ENCODE results near the gene HOXD4. TPM values are rescaled to one million over a fixed set of nuclear protein-coding genes. Genes with fewer than 3 reads are reported as not detected.

Gene HOXD4
- total RNA-seq, 4 donors from 2014 or later: 2.2 to 25.5 (median 15.3) TPM

DNA sequence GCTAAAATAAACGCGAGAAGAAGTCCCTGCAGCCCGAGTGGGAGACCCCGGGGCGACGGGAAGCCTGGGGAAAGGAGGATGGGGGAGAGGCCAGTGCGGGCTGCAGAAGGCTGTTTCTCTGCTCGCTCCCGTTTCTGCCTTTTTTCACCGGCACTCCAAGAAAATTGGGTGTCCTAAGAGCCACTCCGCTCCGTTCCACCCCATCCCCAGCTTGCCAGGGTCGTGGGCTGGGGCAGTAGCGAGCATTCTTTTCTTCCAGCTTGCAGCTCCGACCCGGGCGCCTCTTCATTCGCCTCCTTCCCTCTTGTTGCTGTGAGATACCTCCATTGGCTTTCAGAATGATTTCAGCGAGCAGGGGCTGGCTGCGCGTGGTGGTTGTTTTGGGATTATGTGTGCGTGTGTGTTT lies 6.8 kb downstream of the HOXD4 start:
- H3K36me3 ChIP-seq: peaks cover 0 to 1% (median 0%) of the 10 kb centered on the region in 4 donors
- peak overlapping the region in 2 of 4 donors; percentile 55 to 65 for H3K27ac ChIP-seq
- H3K4me1 ChIP-seq: peaks cover 4 to 44% (median 24%) of the 10 kb centered on the region in 4 donors
- no peak for TF ChIP-seq CTCF (IDR thresholded peaks at IDR 0.05)
- no peak for TF ChIP-seq POLR2A (IDR thresholded peaks at IDR 0.05)
- TF ChIP-seq EP300 (IDR thresholded peaks at IDR 0.05; ENCODE audit: low read depth): no peak
- TF ChIP-seq POLR2AphosphoS5 (IDR thresholded peaks at IDR 0.05): no peak
- in situ Hi-C loops (cut with MboI; ENCODE audit: low pct_ligation_motif_present in 1 of 4, low pct_unique_long_range_greater_than_20kb in 1 of 4, low sequenced_read_pairs in 3 of 4) (no loop called here), intact Hi-C loops (cut with DNase I; ENCODE audit: low total_unique reads) (no loop called here)
- 14 to 34% methylated on average over 7 to 22 of the region's 22 CpGs for WGBS, 2 donors (ENCODE audit: low coverage in 1 of 2)
- H3K4me3 ChIP-seq: peak overlapping the region in 2 of 4 donors; percentile 17 to 49
- no peaks in the 10 kb centered on the region for H3K9me3 ChIP-seq
- DNase-seq: no peak
- peaks cover 88% of the 10 kb centered on the region for H3K27me3 ChIP-seq

GRCh38 chr2:176158855-176159662 lies 7.7 kb downstream of the HOXD4 start:
- WGBS, 2 donors (ENCODE audit: low coverage in 1 of 2): 43% methylated on average over 39 of the region's 39 CpGs; no CpG with 5 or more reads in 1 of the 2 donors
- DNase-seq: peak; percentile 49
- in situ Hi-C loops (cut with MboI; ENCODE audit: low pct_ligation_motif_present in 1 of 4, low pct_unique_long_range_greater_than_20kb in 1 of 4, low sequenced_read_pairs in 3 of 4): no loop called here
- peaks cover 4 to 48% (median 24%) of the 10 kb centered on the region in 4 donors for H3K4me1 ChIP-seq
- H3K4me3 ChIP-seq: no peak overlapping the region
- H3K36me3 ChIP-seq: no peaks in the 10 kb centered on the region
- no peaks in the 10 kb centered on the region for H3K9me3 ChIP-seq
- H3K27me3 ChIP-seq: peaks cover 96% of the 10 kb centered on the region
- intact Hi-C loops (cut with DNase I; ENCODE audit: low total_unique reads): no loop called here
- H3K27ac ChIP-seq: peak overlapping the region in 2 of 4 donors; percentile 6 to 28
- TF ChIP-seq CTCF (IDR thresholded peaks at IDR 0.05) (no peak), POLR2A (IDR thresholded peaks at IDR 0.05) (no peak), POLR2AphosphoS5 (IDR thresholded peaks at IDR 0.05) (no peak), EP300 (IDR thresholded peaks at IDR 0.05; ENCODE audit: low read depth) (no peak)

DNA sequence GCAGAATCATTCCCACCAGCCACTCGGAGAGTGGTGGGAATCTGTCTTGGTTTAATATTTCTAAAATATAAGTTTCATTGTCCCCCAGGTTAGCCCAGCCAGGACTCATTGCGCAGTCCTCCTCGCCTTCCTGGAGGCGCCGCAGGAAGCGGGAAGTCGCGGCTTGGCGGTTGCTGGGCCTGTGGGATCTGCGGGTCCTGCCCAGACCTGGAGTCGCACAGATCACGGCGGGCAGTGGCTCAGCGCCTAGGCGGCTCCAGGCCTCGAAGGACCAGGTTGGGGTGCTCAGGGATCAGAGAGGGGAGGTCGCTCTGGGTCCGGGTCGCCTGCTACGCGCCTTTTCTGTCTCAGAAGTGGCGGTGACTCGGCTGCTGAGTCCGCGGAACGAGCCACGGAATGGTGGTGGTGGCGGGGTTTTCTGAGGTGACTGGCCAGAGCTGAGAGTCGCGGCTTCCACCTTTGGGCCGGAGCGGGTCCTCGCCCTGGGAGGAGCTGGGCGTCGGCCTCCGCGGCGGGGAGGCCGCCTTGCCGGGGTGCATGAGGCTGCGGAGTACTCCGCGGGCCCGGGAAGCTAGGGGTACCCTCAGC lies 8.4 kb downstream of the HOXD4 start:
- DNase-seq: no peak
- in situ Hi-C loops (cut with MboI; ENCODE audit: low pct_ligation_motif_present in 1 of 4, low pct_unique_long_range_greater_than_20kb in 1 of 4, low sequenced_read_pairs in 3 of 4): no loop called here
- H3K27ac ChIP-seq: peak overlapping the region in 2 of 4 donors; percentile 25 to 28
- no peaks in the 10 kb centered on the region for H3K36me3 ChIP-seq
- WGBS, 2 donors (ENCODE audit: low coverage in 1 of 2): 68% methylated on average over 20 of the region's 44 CpGs; no CpG with 5 or more reads in 1 of the 2 donors
- TF ChIP-seq POLR2A (IDR thresholded peaks at IDR 0.05): no peak
- no peak for TF ChIP-seq EP300 (IDR thresholded peaks at IDR 0.05; ENCODE audit: low read depth)
- TF ChIP-seq CTCF (IDR thresholded peaks at IDR 0.05): no peak
- no peak for TF ChIP-seq POLR2AphosphoS5 (IDR thresholded peaks at IDR 0.05)
- H3K4me3 ChIP-seq: peak overlapping the region in 3 of 4 donors; percentile 4 to 13 (median 10)
- H3K9me3 ChIP-seq: no peaks in the 10 kb centered on the region
- peaks cover 96% of the 10 kb centered on the region for H3K27me3 ChIP-seq
- intact Hi-C loops (cut with DNase I; ENCODE audit: low total_unique reads): no loop called here
- H3K4me1 ChIP-seq: peaks cover 4 to 48% (median 24%) of the 10 kb centered on the region in 4 donors

DNA sequence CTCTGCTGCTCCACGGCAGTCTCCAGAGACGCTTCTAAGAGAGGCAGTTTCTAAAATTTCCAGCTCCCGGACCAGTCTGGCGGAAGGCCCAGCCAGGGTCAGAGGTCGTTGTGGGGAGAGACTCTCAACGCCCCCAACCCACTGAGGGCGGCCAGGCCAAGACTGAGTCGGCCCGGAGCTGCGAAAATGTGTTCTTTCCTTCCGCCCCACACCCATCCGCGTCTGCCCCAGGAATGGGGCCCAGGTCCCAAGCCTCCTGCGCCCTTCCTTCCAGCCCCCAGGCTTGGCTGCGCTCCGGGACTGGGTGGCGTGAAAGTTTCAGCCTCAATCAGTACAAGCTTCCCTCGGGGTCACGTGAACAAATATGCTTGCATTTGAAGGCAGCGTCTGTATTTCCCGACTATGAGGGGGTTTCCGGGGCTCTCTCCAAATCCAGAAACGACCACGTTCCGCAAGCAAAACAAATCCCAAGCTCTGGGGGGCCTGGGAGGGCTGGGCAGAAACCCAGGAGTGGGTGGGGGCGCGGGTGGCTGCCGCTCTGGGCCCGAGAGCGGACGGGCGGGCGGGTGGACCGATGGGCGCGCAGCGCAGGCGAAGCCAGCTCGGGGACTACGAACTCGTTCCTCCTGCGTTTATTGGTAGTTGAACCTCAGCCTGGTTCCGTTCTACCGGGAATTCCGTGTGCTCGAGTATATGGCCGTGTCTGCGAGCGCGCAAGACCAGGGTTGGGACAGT lies 9.1 kb downstream of the HOXD4 start:
- in situ Hi-C loops (cut with MboI; ENCODE audit: low pct_ligation_motif_present in 1 of 4, low pct_unique_long_range_greater_than_20kb in 1 of 4, low sequenced_read_pairs in 3 of 4): no loop called here
- 51% methylated on average over 49 of the region's 50 CpGs; no CpG with 5 or more reads in 1 of the 2 donors for WGBS, 2 donors (ENCODE audit: low coverage in 1 of 2)
- Histone ChIP-seq H3K9me3 (no peaks in the 10 kb centered on the region), H3K27ac (peak overlapping the region in 2 of 4 donors; percentile 25 to 28), H3K36me3 (no peaks in the 10 kb centered on the region), H3K4me1 (peaks cover 4 to 55% (median 27%) of the 10 kb centered on the region in 4 donors), H3K4me3 (peak overlapping the region in 3 of 4 donors; percentile 4 to 13 (median 10)), H3K27me3 (peaks cover 96% of the 10 kb centered on the region)
- TF ChIP-seq POLR2A (IDR thresholded peaks at IDR 0.05) (no peak), EP300 (IDR thresholded peaks at IDR 0.05; ENCODE audit: low read depth) (no peak), POLR2AphosphoS5 (IDR thresholded peaks at IDR 0.05) (no peak), CTCF (IDR thresholded peaks at IDR 0.05) (no peak)
- no peak for DNase-seq
- intact Hi-C loops (cut with DNase I; ENCODE audit: low total_unique reads): no loop called here

Data from transverse colon (tissue), 4 donors.